Liver (tissue), 9 donors: Measurements from ENCODE around the gene CHI3L2. TPM values are rescaled to one million over a fixed set of nuclear protein-coding genes. Genes with fewer than 3 reads are reported as not detected.

ENCODE experiments used
- DNase-seq: peaks from one replicate; pipeline ENCODE4 v3.0.0-alpha.2; 2017; ENCODE audit warnings: low spot score
- H3K27ac ChIP-seq, 2 donors: one replicate each; pipeline ENCODE4 v1.7.0; 2013; ENCODE audit warnings: inconsistent platforms in 2 of 2, low read length in 2 of 2, control low read depth in 1 of 2, low read depth in 1 of 2, mild to moderate bottlenecking in 1 of 2
- H3K27me3 ChIP-seq, 4 donors: one replicate each; pipeline versions ENCODE4 v1.6.1 to v1.7.0; 2013; ENCODE audit warnings: low read length in 3 of 4, inconsistent platforms in 1 of 4, mild to moderate bottlenecking in 1 of 4, moderate library complexity in 1 of 4; ENCODE audit not compliant: control insufficient read depth in 4 of 4, insufficient read depth in 4 of 4
- H3K36me3 ChIP-seq, 4 donors: one replicate each; pipeline versions ENCODE4 v1.6.1 to v1.7.0; 2013; ENCODE audit warnings: low read length in 3 of 4, mild to moderate bottlenecking in 3 of 4, low read depth in 1 of 4, moderate library complexity in 1 of 4; ENCODE audit not compliant: control insufficient read depth in 4 of 4, insufficient read depth in 3 of 4
- H3K4me1 ChIP-seq, 4 donors: one replicate each; pipeline versions ENCODE4 v1.6.1 to v1.7.0; 2013; ENCODE audit warnings: low read length in 3 of 4, mild to moderate bottlenecking in 3 of 4, moderate library complexity in 1 of 4; ENCODE audit not compliant: control insufficient read depth in 4 of 4, insufficient read depth in 4 of 4
- H3K4me3 ChIP-seq, 3 donors: one replicate each; pipeline versions ENCODE4 v1.6.1 to v1.7.0; 2013; ENCODE audit warnings: low read length in 3 of 3, control low read depth in 1 of 3, low read depth in 1 of 3, mild to moderate bottlenecking in 1 of 3
- H3K9ac ChIP-seq, 2 donors: one replicate each; pipeline ENCODE4 v1.7.0; 2013; ENCODE audit warnings: low read length in 2 of 2, mild to moderate bottlenecking in 2 of 2, moderate library complexity in 2 of 2, control low read depth in 1 of 2, low read depth in 1 of 2
- H3K9me3 ChIP-seq, 4 donors: one replicate each; pipeline versions ENCODE4 v1.6.1 to v1.7.0; 2013; ENCODE audit warnings: low read length in 3 of 4; ENCODE audit not compliant: control insufficient read depth in 4 of 4
- CTCF ChIP-seq: fragments of 150-350 bp; IDR thresholded peaks from 2 replicates; pipeline ENCODE4 v1.5.1; 2017; ENCODE audit warnings: improper control_type of control experiment, low read depth, low read length; ENCODE audit not compliant: missing input control
- EGR1 ChIP-seq, 2 donors: IDR thresholded peaks; 2 replicates each; pipeline ENCODE4 v1.6.1; 2016 to 2018; ENCODE audit warnings: antibody characterized with exemption in 2 of 2, low read depth in 2 of 2
- FOXA1 ChIP-seq: IDR thresholded peaks from 2 replicates; pipeline ENCODE4 v1.6.1; 2016; ENCODE audit warnings: antibody characterized with exemption
- HNF4G ChIP-seq: IDR thresholded peaks from 2 replicates; pipeline ENCODE4 v1.6.1; 2016; ENCODE audit warnings: antibody characterized with exemption
- JUND ChIP-seq, 2 donors: IDR thresholded peaks; 2 replicates each; pipeline ENCODE4 v1.6.1; 2016; ENCODE audit warnings: antibody characterized with exemption in 2 of 2
- NR2F2 ChIP-seq: IDR thresholded peaks from 2 replicates; pipeline ENCODE4 v1.6.1; 2016; ENCODE audit warnings: antibody characterized with exemption
- RAD21 ChIP-seq, 2 donors: IDR thresholded peaks; 2 replicates each; pipeline ENCODE4 v1.6.1; 2016; ENCODE audit warnings: antibody characterized with exemption in 2 of 2, mild to moderate bottlenecking in 2 of 2
- REST ChIP-seq: IDR thresholded peaks from 2 replicates; pipeline ENCODE4 v1.6.1; 2016; ENCODE audit warnings: antibody characterized with exemption, mild to moderate bottlenecking
- YY1 ChIP-seq: IDR thresholded peaks from 2 replicates; pipeline ENCODE4 v1.6.1; 2016; ENCODE audit warnings: antibody characterized with exemption, mild to moderate bottlenecking
- ZBTB33 ChIP-seq: IDR thresholded peaks from 2 replicates; pipeline ENCODE4 v1.6.1; 2016; ENCODE audit warnings: antibody characterized with exemption
- WGBS: extraction: QIAGEN DNeasy Blood & Tissue Kit; methylation state at CpG from one replicate; pipeline ENCODE4 v1.1.7; 2013; 5-methylcytosine and 5-hydroxymethylcytosine counted together
- polyA plus RNA-seq, 2 donors: library from polyadenylated mRNA; stranded (reverse) in 1 of 2; unstranded in 1 of 2; fragments of 200-250 nt in 1 of 2; fragments of >200 nt in 1 of 2; fragmentation: Nextera tagmentation in 1 of 2; extraction: Ambion mirVana in 1 of 2; gene quantifications; one replicate each; pipeline versions ENCODE4 v1.2.1 to v1.2.3, GENCODE V29; 2013 to 2015
- total RNA-seq, 2 donors: library from RNA; depleted of rRNA; stranded (reverse); fragments of >200 nt; gene quantifications; one replicate each; pipeline ENCODE4 v1.2.3, GENCODE V29; 2014
- donor health status: healthy.
- donor health status: healthy.
- donor health status: healthy.
- donor health status: healthy.
- donor health status: healthy.

Gene CHI3L2
- total and polyA plus RNA-seq, 4 donors: 0.07 to 0.32 (median 0.24) TPM

- Histone ChIP-seq H3K36me3 (peaks cover 3 to 25% (median 22%) of the 10 kb centered on the region in 4 donors), H3K4me1 (peaks cover 7 to 71% (median 62%) of the 10 kb centered on the region in 4 donors), H3K4me3 (no peak overlapping the region), H3K9me3 (no peaks in the 10 kb centered on the region), H3K27me3 (no peaks in the 10 kb centered on the region), H3K27ac (peak overlapping the region; percentile 42 to 56), H3K9ac (no peak overlapping the region)
- TF ChIP-seq EGR1 (IDR thresholded peaks at IDR 0.05; ENCODE audit: low read depth in 2 of 2) (no peak), HNF4G (no peak), RAD21 (IDR thresholded peaks at IDR 0.05) (no peak), ZBTB33 (no peak), REST (no peak), FOXA1 (no peak), YY1 (no peak)
- no peak for DNase-seq
- WGBS: 75% methylated on average over 3 of the region's 3 CpGs
Observed at GRCh38 chr1:111191496-111191895, 36.0 kb upstream of the CHI3L2 start.

- H3K4me1 ChIP-seq: peaks cover 7 to 74% (median 65%) of the 10 kb centered on the region in 4 donors
- 97% methylated on average over 5 of the region's 5 CpGs for WGBS
- peaks cover 3 to 22% (median 19%) of the 10 kb centered on the region in 4 donors for H3K36me3 ChIP-seq
Observed at GRCh38 chr1:111192074-111192473, 35.4 kb upstream of the CHI3L2 start.

GRCh38 chr1:111192658-111193519 is 34.6 kb upstream of the CHI3L2 start:
- 56% methylated on average over 10 of the region's 10 CpGs for WGBS
- no peak for DNase-seq

More at GRCh38 chr1:111192074-111192473, 35.4 kb upstream of the CHI3L2 start:
- TF ChIP-seq YY1: no peak
- H3K9me3 ChIP-seq: no peaks in the 10 kb centered on the region
- no peak overlapping the region for H3K9ac ChIP-seq
- H3K27me3 ChIP-seq: no peaks in the 10 kb centered on the region
- DNase-seq: no peak
- no peak overlapping the region for H3K4me3 ChIP-seq
- H3K27ac ChIP-seq: peak overlapping the region in 1 of 2 donors; percentile 56

More at GRCh38 chr1:111192658-111193519, 34.6 kb upstream of the CHI3L2 start:
- H3K36me3 ChIP-seq: peaks cover 0 to 24% (median 12%) of the 10 kb centered on the region in 4 donors
- no peak overlapping the region for H3K9ac ChIP-seq
- H3K4me3 ChIP-seq: no peak overlapping the region
- H3K27ac ChIP-seq: peak overlapping the region; percentile 4 to 56
- TF ChIP-seq NR2F2 (peak; percentile 81), YY1 (no peak), FOXA1 (no peak), CTCF (no peak), JUND (IDR thresholded peaks at IDR 0.05) (no peak), HNF4G (no peak), RAD21 (IDR thresholded peaks at IDR 0.05) (no peak)
- peaks cover 7 to 67% (median 65%) of the 10 kb centered on the region in 4 donors for H3K4me1 ChIP-seq
- H3K9me3 ChIP-seq: no peaks in the 10 kb centered on the region
- no peaks in the 10 kb centered on the region for H3K27me3 ChIP-seq
